Prostate gland (tissue), 2 donors: Measurements from ENCODE around the gene TSPAN31.

Source experiments
- POLR2A ChIP-seq: fragments of 450-650 bp; IDR thresholded peaks from one replicate; pipeline ENCODE4 v1.6.1; 2016; ENCODE audit warnings: antibody characterized with exemption, mild to moderate bottlenecking
- TF ChIP-seq, protein P1 (sequence below), 4 experiments: fragments of 200-600 bp in 2 of 4; fragments of 450-650 bp in 2 of 4; sonication (generic) in 2 of 4; IDR thresholded peaks; 1 replicate in 3 of 4; 2 replicates in 1 of 4; pipeline ENCODE4 v1.5.1; 2016 to 2019; ENCODE audit warnings: antibody characterized with exemption in 4 of 4, mild to moderate bottlenecking in 2 of 4, moderate library complexity in 2 of 4

DNA sequence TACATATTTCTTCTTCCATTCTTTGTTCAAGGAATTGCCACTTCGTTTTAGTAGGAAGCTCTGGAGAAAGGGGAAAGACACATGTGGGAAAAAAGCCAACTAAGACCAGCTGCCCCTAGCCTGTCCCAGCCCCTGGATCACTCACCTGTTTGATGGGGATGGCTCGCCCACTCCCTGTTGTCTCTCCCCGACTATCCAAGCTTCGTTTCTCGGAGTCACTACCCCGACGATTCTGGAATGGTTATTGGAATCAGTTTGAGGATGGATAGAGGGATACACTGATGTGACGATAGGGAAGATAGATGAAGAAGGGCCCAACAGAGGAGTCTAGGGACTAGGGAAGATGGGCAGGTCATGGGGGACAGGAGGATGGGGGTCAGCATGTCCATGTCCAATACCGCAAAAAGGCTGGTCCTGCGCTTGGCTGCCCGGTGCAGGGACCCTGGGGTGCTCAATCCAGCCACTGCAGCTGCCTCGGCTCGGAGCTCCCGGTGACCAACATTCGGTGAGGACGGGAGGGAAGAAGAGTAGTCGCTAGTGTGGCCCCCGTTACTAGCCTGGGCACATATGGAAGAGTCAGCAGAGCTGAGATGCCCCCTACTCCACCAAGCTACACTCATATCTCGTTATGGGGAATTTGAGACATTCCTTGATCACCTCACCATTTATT, 13.3 kb upstream of the TSPAN31 start:
- TF ChIP-seq, protein P1, sequence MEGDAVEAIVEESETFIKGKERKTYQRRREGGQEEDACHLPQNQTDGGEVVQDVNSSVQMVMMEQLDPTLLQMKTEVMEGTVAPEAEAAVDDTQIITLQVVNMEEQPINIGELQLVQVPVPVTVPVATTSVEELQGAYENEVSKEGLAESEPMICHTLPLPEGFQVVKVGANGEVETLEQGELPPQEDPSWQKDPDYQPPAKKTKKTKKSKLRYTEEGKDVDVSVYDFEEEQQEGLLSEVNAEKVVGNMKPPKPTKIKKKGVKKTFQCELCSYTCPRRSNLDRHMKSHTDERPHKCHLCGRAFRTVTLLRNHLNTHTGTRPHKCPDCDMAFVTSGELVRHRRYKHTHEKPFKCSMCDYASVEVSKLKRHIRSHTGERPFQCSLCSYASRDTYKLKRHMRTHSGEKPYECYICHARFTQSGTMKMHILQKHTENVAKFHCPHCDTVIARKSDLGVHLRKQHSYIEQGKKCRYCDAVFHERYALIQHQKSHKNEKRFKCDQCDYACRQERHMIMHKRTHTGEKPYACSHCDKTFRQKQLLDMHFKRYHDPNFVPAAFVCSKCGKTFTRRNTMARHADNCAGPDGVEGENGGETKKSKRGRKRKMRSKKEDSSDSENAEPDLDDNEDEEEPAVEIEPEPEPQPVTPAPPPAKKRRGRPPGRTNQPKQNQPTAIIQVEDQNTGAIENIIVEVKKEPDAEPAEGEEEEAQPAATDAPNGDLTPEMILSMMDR (IDR thresholded peaks at IDR 0.05), result no peak
- no peak for TF ChIP-seq POLR2A
